Astrocyte (in vitro differentiated cells and primary cell): Measurements from ENCODE around the gene RMI2. TPM values are rescaled to one million over a fixed set of nuclear protein-coding genes. Genes with fewer than 3 reads are reported as not detected.

Experiments used
- DNase-seq: peaks from one replicate; pipeline ENCODE4 v3.0.0-alpha.2; 2010; ENCODE audit warnings: low read depth
- FAIRE-seq: peaks from 2 replicates; lab custom pipeline; 2011; peaks lifted over from hg19 to GRCh38; lab: Jason Lieb, UNC
- H2AFZ ChIP-seq: 2 replicates; pipeline ENCODE4 v1.6.0; 2012; ENCODE audit warnings: low read depth, low read length, inconsistent platforms
- H3K27ac ChIP-seq: 2 replicates; pipeline ENCODE4 v1.5.1; 2011; ENCODE audit warnings: low read depth, low read length, inconsistent platforms
- H3K27me3 ChIP-seq: 2 replicates; pipeline ENCODE4 v1.6.0; 2011; ENCODE audit warnings: low read length, inconsistent platforms; ENCODE audit not compliant: insufficient read depth
- H3K36me3 ChIP-seq: 2 replicates; pipeline ENCODE4 v1.5.1; 2011; ENCODE audit warnings: low read length, inconsistent platforms; ENCODE audit not compliant: insufficient read depth
- H3K4me1 ChIP-seq: 2 replicates; pipeline ENCODE4 v1.5.1; 2011; ENCODE audit warnings: low read length, inconsistent platforms; ENCODE audit not compliant: insufficient read depth
- H3K4me2 ChIP-seq: 2 replicates; pipeline ENCODE4 v1.6.0; 2012; ENCODE audit warnings: low read length, inconsistent platforms
- H3K4me3 ChIP-seq: 2 replicates; pipeline ENCODE4 v1.5.1; 2011; ENCODE audit warnings: low read depth, mild to moderate bottlenecking, low read length, inconsistent platforms; ENCODE audit not compliant: insufficient read depth
- H3K79me2 ChIP-seq: 2 replicates; pipeline ENCODE4 v1.6.0; 2012; ENCODE audit warnings: mild to moderate bottlenecking, low read length, inconsistent platforms; ENCODE audit not compliant: insufficient read depth
- H3K9ac ChIP-seq: 2 replicates; pipeline ENCODE4 v1.6.0; 2012; ENCODE audit warnings: mild to moderate bottlenecking, low read length, inconsistent platforms
- H3K9me3 ChIP-seq: 2 replicates; pipeline ENCODE4 v1.5.1; 2012; ENCODE audit warnings: low read depth, mild to moderate bottlenecking, low read length, inconsistent platforms; ENCODE audit not compliant: insufficient read depth
- H4K20me1 ChIP-seq: 2 replicates; pipeline ENCODE4 v1.6.0; 2012; ENCODE audit warnings: low read length, inconsistent platforms; ENCODE audit not compliant: insufficient read depth
- H3K27ac Mint-ChIP-seq: one replicate; pipeline ENCODE4 v1.8.0; 2021; ENCODE audit warnings: mild to moderate bottlenecking, mixed read lengths; ENCODE audit not compliant: unreplicated experiment
- H3K27me3 Mint-ChIP-seq: one replicate; pipeline ENCODE4 v1.8.0; 2021; ENCODE audit warnings: low read depth, mixed read lengths; ENCODE audit not compliant: unreplicated experiment
- H3K36me3 Mint-ChIP-seq: one replicate; pipeline ENCODE4 v1.8.0; 2021; ENCODE audit warnings: low read depth, mixed read lengths; ENCODE audit not compliant: unreplicated experiment
- H3K4me1 Mint-ChIP-seq: one replicate; pipeline ENCODE4 v1.8.0; 2021; ENCODE audit warnings: low read depth, mixed read lengths; ENCODE audit not compliant: unreplicated experiment
- H3K4me3 Mint-ChIP-seq: one replicate; pipeline ENCODE4 v1.8.0; 2021; ENCODE audit warnings: mild to moderate bottlenecking, moderate library complexity, mixed read lengths; ENCODE audit not compliant: unreplicated experiment
- H3K9me3 Mint-ChIP-seq: one replicate; pipeline ENCODE4 v1.8.0; 2021; ENCODE audit warnings: mild to moderate bottlenecking, mixed read lengths; ENCODE audit not compliant: unreplicated experiment
- CTCF ChIP-seq: IDR thresholded peaks from 2 replicates; pipeline ENCODE4 v1.5.1; 2011; ENCODE audit warnings: low read depth, mild to moderate bottlenecking, inconsistent platforms, low read length, moderate library complexity; ENCODE audit not compliant: insufficient read depth
- EZH2 ChIP-seq: IDR thresholded peaks from 2 replicates; pipeline ENCODE4 v1.6.1; 2012; ENCODE audit warnings: mild to moderate bottlenecking, low read length, inconsistent platforms; ENCODE audit not compliant: insufficient read depth
- total RNA-seq: library from RNA; stranded (reverse); gene quantifications from 2 replicates; pipeline ENCODE4 v1.2.1, GENCODE V29; 2021

RMI2 gene
- total RNA-seq, 1 donor from 2014 or later, result 7.8 TPM

DNA sequence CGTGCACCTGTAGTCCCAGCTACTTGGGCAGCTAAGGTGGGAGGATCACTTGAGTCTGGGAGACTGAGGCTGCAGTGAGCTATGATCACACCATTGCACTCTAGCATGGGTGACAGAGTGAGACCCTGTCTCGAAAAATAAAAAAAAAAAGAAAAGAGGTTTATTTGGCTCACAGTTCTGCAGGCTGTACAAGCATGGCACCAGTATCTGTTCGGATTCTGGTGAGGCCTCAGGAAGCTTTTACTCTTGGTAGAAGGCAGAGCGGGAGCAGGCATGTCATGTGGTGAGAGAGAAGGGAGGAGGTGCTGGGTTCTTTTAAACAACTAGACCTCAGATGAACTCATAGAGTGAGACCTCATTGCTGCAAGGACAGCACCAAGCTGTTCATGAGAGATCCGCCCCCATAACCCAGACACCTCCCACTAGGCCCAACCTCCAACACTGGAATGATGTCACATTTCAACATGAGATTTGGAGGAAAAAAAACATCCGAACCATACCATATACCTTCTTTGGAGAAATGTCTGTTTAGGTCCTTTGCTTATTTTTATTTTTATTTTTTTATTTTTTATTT lies 10.3 kb upstream of the RMI2 start:
- peaks cover 9% of the 10 kb centered on the region for H3K9me3 Mint-ChIP-seq

DNA sequence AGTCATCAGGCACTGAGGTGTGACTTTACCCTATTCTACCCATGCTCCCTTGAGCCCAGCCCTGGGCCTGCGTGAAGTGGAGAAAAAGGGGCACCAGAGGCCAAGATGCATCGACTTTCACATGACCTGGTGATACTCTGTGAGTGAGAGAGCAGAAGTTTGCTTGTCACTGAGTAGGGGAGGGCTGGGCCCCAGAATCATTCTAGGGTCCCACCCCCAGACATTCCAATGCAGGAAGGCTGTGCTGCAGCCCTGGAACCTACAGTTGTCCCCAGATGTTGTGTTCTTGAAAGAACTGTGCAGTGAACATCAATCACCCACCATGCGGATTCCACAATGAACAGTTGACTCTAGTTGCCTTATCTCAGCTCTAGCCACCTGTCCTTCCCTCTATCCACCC lies 6.2 kb upstream of the RMI2 start:
- FAIRE-seq, result no peak
- TF ChIP-seq CTCF, result no peak
- no peak for TF ChIP-seq EZH2
- no peak overlapping the region for H3K4me3 ChIP-seq
- Mint-ChIP-seq H3K27me3 (no peaks in the 10 kb centered on the region), H3K4me3 (no peak overlapping the region), H3K36me3 (peaks cover 7% of the 10 kb centered on the region), H3K27ac (no peak overlapping the region), H3K9me3 (peaks cover 7% of the 10 kb centered on the region), H3K4me1 (peaks cover 12% of the 10 kb centered on the region)
- H3K4me1 ChIP-seq, result no peaks in the 10 kb centered on the region
- no peak overlapping the region for H3K4me2 ChIP-seq
- no peaks in the 10 kb centered on the region for H3K79me2 ChIP-seq
- no peak overlapping the region for H3K9ac ChIP-seq
- H4K20me1 ChIP-seq, result no peaks in the 10 kb centered on the region
- DNase-seq, result no peak
- no peak overlapping the region for H3K27ac ChIP-seq
- no peaks in the 10 kb centered on the region for H3K27me3 ChIP-seq
- no peak overlapping the region for H2AFZ ChIP-seq
- H3K9me3 ChIP-seq, result no peaks in the 10 kb centered on the region
- H3K36me3 ChIP-seq, result no peaks in the 10 kb centered on the region

More for the DNA sequence above, 10.3 kb upstream of the RMI2 start:
- Histone ChIP-seq H3K79me2 (no peaks in the 10 kb centered on the region), H3K4me1 (no peaks in the 10 kb centered on the region), H3K9me3 (no peaks in the 10 kb centered on the region), H4K20me1 (no peaks in the 10 kb centered on the region), H3K4me3 (no peak overlapping the region), H3K4me2 (no peak overlapping the region), H3K27ac (no peak overlapping the region), H3K27me3 (no peaks in the 10 kb centered on the region), H3K36me3 (no peaks in the 10 kb centered on the region), H3K9ac (no peak overlapping the region), H2AFZ (no peak overlapping the region)
- peaks cover 5% of the 10 kb centered on the region for H3K4me1 Mint-ChIP-seq
- TF ChIP-seq CTCF (no peak), EZH2 (no peak)
- peaks cover 7% of the 10 kb centered on the region for H3K36me3 Mint-ChIP-seq
- H3K4me3 Mint-ChIP-seq, result no peak overlapping the region
- no peak for DNase-seq
- no peaks in the 10 kb centered on the region for H3K27me3 Mint-ChIP-seq
- no peak overlapping the region for H3K27ac Mint-ChIP-seq
- no peak for FAIRE-seq

DNA sequence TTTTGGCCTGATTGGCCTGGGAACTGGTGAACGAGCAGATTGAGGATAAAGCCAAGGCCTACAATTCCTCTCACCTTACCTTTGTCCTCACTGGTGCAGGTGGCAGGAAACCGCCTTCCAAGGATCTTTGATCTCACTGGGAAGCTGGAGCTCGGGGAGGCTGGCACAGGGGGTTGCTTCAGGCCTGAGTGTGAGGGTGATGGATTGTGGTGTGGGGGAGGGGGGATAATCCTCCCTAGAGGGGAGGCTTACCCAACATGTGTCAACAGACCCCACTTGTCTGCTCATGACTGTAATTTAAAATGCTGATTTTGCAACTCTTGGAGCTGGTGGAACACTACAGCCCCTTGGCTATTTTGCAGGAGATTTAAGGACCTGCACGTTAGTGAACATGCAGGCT lies 4.5 kb upstream of the RMI2 start:
- TF ChIP-seq EZH2, result no peak
- TF ChIP-seq CTCF, result no peak
- H3K4me3 Mint-ChIP-seq, result no peak overlapping the region
- Histone ChIP-seq H3K4me1 (peaks cover under 1% of the 10 kb centered on the region), H3K27ac (no peak overlapping the region), H3K9me3 (no peaks in the 10 kb centered on the region), H3K36me3 (no peaks in the 10 kb centered on the region), H3K4me3 (no peak overlapping the region), H2AFZ (no peak overlapping the region), H4K20me1 (no peaks in the 10 kb centered on the region), H3K79me2 (peaks cover 2% of the 10 kb centered on the region), H3K27me3 (no peaks in the 10 kb centered on the region), H3K9ac (no peak overlapping the region), H3K4me2 (no peak overlapping the region)
- H3K27me3 Mint-ChIP-seq, result no peaks in the 10 kb centered on the region
- FAIRE-seq (no peak), DNase-seq (no peak)
- H3K27ac Mint-ChIP-seq, result no peak overlapping the region
- peaks cover 12% of the 10 kb centered on the region for H3K4me1 Mint-ChIP-seq
- H3K36me3 Mint-ChIP-seq, result peaks cover 4% of the 10 kb centered on the region
- H3K9me3 Mint-ChIP-seq, result peaks cover 3% of the 10 kb centered on the region
